Adipose tissue (tissue), 3 donors: ENCODE results near the gene PI4KA. TPM values are rescaled to one million over a fixed set of nuclear protein-coding genes. Genes with fewer than 3 reads are reported as not detected.
"Not testable (repeated sequence)": the region's sequence is repeated elsewhere in the genome, so short reads cannot be mapped to it uniquely, and the experiment has no call there.

Source experiments
- H3K27ac ChIP-seq: one replicate; pipeline ENCODE4 v1.5.1; 2013; ENCODE audit warnings: low read depth, low read length
- WGBS, 3 donors: extraction: QIAGEN DNeasy Blood & Tissue Kit; methylation state at CpG; one replicate each; pipeline ENCODE4 v1.1.7; 2013; 5-methylcytosine and 5-hydroxymethylcytosine counted together
- polyA plus RNA-seq, 3 donors: library from polyadenylated mRNA; stranded (reverse); fragments of 200-250 nt; gene quantifications; one replicate each; pipeline ENCODE4 v1.2.3, GENCODE V29; 2013
- donor health status: healthy with polysubstance abuse.
- donor health status: Bipolar disorder and iron deficiency.
- donor health status: healthy.

The PI4KA gene
- polyA plus RNA-seq, 3 donors: 18.4 to 34.6 (median 33.5) TPM

DNA sequence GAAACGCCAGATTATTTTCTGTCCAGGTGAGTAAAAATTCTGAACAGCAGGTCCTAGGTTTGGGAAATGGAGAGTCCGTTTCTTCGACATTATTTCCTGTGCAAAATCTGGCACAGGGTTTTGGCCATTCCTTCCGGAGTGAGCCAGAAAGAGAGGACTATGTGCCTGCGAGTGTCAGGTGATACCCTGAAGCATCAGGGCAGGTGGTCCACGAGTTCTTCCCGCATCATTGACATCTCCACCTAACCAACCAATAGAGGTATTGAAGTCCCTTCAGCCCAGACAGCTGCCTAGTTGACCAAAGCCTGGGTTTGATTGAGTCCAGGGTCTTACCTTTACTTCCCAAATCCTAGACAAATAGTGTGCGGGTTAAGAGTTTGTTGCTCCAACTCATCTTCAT lies 1.0 kb upstream of the PI4KA start:
- 33 to 39% (median 38%) methylated on average over 8 of the region's 8 CpGs for WGBS, 3 donors
- no peak overlapping the region for H3K27ac ChIP-seq

DNA sequence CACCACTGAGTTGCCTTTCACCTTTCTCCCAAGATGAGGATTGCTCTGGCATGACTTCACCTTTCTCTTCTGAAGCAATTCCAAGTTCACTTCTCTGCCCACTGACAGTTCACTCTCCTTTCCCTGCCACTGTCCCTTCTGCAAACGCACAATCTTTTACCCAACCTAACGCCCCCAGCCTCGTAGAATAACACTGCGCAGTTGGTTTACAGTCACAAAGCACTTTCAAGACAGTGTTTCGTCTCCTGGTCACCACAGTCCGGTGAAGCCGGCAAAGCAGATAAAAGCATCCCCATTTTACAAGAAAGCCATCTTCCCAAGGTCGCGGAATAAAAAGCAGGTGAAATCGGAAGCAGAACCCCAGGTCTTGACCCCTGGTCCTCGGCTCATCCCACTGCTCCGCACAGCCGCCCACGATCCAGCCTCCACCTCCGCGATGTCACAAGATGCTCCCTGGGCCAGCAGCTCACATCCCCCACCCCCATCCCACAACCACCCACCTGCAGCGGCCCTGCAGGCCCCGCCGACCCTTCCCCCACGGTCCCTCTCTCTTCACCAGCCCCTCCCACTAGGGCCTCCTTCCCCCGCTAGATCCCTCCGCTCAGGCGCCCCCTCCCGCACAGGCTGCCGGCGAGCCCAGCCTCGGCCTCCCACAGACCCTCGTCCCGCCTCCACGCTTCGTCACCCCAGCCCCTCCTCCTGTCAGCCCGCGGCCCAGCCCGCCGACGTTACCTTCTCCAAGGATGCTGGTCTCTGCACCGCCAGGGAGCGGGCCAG lies 585 bp downstream of the PI4KA start:
- H3K27ac ChIP-seq: no peak overlapping the region
- WGBS, 3 donors: 1 to 2% (median 1%) methylated on average over 34 to 38 of the region's 38 CpGs

DNA sequence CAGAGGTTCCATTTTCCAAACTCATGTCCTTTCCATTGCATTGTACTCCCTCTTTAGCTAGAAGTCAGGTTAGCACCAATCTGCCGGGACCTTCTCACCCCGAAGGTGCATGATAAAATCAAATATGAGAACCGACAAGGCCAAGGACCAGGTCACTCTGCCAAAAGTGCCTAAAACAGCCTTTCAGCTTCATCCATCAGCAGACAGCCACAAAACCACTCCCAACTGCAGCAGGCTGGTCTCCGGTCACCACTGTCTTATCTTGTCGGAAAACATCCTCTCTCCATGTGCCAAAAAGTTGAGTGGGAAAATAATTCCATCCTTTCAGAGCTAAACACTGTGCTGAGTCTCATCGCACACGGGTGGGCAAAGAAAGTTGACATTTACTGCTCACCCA lies 1.4 kb downstream of the PI4KA start:
- H3K27ac ChIP-seq: no peak overlapping the region
- 44 to 52% (median 51%) methylated on average over 7 of the region's 7 CpGs for WGBS, 3 donors

DNA sequence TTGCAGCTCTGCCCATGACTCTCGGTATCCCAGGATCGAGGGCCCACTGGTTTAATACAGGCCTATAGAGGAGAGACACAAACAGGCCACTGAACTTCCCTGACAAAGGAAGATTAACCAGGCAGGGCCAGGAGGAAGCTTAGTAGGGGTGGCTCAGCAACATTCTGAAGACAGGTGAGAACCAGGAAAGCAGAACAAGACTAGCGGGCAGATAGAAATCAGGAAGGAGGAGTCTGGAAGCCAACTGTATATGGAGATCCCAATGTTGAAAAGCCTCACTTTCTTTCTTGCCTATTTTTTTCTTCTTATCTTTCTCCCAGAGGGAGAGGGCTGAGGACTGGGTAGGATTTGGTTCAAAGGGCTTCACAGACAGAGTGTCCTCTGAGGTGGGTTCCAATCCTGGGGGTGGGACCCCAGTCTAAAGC lies 5.4 kb downstream of the PI4KA start:
- no peak overlapping the region for H3K27ac ChIP-seq
- 80 to 94% (median 81%) methylated on average over 3 of the region's 3 CpGs for WGBS, 3 donors

DNA sequence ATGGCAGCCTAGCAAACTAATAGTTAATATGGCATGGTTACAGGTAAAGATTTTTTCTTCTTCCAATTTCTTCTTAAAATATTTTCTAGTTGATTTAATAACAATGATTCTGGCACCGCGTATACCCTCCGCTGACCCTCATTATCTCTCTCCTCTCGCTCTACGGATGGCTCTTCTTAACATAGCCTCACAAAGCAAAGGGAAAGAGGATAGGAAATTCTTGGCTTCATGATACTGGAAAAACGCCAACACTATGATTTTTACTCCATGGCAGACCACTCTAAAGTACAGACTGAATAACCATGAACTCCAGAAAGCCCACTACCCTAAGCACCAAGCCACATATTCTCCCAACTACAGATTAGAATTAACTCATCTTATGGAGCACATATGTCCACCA lies 6.1 kb downstream of the PI4KA start:
- WGBS, 3 donors: 43 to 70% (median 61%) methylated on average over 6 of the region's 6 CpGs
- H3K27ac ChIP-seq: no peak overlapping the region

DNA sequence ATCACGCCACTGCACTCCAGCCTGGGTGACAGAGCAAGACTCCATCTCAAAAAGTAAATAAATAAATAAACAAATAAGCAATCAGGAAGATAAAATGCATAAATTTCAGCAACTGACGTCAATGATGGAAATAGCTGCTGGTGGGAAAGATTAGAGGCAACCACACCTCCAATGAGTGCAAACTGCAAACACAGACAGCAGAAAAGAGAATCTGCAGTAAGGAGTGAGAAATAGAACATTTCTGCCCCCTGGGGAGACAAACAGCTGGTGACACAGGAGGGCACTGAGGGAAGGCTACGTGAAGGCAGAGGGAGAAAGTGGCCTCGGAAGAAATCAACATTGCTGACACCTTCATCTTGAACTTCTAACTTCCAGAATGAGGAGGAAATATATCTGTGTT lies 6.5 kb downstream of the PI4KA start:
- WGBS, 3 donors: 48 to 60% (median 55%) methylated on average over 4 of the region's 4 CpGs
- H3K27ac ChIP-seq: no peak overlapping the region

DNA sequence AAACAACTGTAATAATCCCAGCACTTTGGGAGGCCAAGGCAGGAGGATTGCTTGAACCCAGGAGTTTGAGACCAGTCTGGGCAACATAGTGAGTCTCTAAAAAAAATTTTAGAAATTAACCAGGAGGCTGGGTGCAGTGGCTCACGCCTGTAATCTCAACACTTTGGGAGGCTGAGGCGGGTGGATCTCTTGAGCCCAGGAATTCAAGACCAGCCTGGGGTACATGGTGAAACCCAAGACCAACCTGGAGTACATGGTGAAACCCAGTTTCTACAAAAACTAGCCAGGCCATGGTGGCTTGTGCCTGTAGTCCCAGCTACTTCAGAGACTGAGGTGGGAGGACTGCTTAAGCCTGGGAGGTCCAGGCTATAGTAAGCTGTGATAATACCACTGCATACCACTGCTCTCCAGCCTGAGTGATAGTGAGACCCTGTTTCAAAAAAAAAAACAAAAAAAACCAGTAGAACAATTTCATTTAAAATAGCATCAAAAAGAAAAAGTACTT lies 11.2 kb downstream of the PI4KA start:
- 92 to 98% (median 96%) methylated on average over 2 of the region's 2 CpGs for WGBS, 3 donors
- H3K27ac ChIP-seq: no peak overlapping the region

DNA sequence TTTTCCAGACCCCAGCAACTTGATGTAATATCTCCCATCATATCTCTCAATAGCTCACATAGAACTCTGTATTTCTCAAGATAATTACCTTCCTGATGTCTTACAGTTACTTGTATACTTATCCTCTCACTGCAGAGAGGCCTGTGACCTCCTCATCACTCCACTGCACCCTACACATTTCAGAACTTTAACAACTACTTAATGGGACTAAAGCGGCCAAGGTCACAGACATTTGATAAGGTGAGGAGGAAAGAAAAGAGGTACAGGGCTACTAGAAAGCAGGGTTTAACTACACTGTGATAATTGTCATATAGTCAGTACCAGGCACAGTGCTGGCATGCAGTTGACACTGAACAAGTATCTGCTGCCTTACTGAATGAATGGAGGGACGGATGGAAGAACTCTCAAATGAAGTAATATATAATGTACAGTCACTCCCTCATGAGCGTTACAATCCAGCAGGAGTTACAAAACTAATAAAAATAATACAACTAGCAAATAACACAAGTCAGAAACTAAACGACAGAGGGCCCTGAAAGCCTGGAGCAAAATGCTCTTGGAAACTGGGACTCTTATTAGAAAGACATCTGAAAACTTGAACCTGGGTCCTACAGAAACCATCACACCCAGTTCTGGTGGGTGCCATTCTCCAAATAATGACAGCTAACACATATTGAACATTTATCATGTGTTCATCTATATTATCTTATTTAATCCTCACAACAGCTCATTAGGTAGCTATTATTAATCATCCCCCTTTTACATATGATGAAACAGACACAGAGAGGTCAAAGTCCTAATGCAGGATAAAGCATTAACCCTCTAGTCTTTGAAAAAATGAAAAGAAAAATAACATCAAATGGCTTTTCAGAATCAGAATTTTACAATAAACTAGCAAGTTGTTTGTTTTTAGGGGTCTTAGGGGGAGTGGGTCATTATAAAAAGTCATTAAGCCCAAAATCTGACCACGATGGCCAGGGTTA lies 14.3 kb downstream of the PI4KA start:
- 66 to 91% (median 89%) methylated on average over 5 of the region's 5 CpGs for WGBS, 3 donors
- H3K27ac ChIP-seq: no peak overlapping the region

DNA sequence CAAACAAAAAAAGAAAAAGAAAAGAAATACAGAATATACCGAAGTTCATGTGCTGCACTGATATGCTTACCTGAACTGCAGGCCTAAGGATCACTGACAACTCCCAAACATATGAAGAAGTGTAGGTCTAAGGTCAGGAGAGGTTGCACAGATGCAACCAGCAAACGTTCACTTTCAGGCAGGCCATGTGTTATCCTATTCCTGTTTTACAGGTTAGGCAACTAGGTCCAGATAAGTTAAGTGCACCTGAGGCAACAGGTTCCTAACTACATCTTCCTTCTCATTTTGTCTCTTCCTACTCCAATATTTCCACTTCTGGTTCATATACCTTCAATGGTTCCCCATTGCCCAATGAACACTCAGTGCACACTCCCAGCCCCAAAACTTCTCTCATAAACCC lies 15.1 kb downstream of the PI4KA start:
- H3K27ac ChIP-seq: no peak overlapping the region
- 18 to 41% (median 21%) methylated on average over 2 of the region's 2 CpGs for WGBS, 3 donors

DNA sequence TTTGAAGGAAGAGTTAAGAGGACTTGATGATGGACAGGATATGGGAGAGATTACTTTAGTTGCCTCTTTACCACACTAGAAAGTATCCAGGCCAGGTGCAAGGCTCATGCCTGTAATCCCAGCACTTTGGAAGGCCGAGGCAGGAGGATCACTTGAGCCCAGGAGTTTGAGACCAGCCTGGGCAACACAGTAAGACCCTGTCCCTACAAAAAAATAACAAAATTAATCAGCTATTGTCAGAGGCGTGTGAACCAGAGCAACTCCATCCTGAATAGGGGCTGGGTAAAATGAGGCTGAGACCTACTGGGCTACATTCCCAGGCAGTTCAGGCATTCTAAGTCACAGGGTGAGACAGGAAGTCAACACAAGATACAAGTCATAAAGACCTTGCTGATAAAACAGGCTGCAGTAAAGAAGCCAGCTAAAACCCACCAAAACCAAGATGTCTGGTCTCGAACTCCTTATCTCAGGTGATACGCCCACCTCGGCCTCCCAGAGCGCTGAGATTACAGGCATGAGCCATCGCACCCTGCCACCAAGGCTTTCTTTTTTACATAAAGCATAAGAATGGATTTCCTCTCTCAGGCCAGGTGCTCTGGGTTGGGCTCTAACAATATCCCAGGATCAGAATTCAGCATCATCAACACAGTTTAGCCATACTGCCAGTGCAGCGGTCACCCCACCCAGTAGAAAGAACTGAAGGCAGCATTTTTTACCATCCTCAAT lies 17.8 kb downstream of the PI4KA start:
- H3K27ac ChIP-seq: no peak overlapping the region
- WGBS, 3 donors: 74 to 89% (median 82%) methylated on average over 8 of the region's 8 CpGs

DNA sequence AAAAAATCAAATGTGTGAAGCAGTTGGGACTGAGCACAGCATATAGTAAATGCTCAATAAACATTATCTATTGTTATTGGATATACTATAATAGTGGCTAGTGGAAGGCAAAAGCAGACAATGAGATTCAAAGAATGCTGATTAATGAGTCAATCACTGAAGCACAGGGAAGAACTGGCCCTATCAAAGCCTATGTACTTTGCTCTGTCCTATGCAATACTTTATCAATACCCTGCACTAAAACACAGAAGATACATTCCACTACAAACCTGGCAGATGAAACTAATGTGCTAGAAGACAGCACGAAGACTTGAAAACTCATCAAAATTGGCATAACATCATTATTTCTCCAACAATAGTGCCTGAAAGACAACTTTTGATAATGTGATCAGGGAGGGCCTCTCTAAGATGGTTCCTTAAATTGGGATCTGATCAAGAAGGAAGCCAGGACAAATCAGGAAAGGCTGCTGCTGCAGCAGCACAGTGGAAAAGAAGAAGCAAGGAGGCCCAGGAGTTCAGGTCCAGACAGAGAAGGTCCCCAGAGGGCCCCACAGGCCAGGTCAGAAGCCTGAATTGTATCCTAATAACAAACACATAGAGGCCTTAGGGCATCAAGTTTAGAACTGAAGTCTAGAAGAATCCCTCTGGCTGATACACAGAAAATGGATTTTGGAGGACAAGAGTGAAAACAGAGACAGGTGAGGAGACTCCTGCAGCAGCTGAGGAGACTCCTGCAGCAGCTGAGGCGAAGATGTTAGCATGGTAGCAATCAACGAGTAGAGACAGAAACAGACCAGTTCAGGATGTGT lies 18.6 kb downstream of the PI4KA start:
- WGBS, 3 donors: 89 to 93% (median 90%) methylated on average over 3 of the region's 3 CpGs
- H3K27ac ChIP-seq: no peak overlapping the region

DNA sequence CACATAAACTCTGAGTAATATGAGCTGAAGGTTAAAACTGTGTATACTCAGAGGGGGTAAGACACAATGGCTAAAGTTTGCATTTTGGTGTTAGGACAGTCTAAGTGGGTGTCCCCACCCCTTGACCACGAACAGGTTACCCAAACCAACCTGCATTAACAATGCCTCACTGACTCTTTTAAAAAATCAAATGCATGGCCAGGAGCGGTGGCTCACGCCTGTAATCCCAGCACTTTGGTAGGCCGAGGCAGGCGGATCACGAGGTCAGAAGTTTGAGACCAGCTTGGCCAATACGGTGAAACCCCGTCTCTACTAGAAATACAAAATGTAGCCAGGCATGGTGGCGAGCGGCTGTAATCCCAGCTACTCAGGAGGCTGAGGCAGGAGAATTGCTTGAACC lies 19.3 kb downstream of the PI4KA start:
- H3K27ac ChIP-seq: not testable (repeated sequence)
- WGBS, 3 donors: 97 to 99% (median 97%) methylated on average over 10 of the region's 10 CpGs

DNA sequence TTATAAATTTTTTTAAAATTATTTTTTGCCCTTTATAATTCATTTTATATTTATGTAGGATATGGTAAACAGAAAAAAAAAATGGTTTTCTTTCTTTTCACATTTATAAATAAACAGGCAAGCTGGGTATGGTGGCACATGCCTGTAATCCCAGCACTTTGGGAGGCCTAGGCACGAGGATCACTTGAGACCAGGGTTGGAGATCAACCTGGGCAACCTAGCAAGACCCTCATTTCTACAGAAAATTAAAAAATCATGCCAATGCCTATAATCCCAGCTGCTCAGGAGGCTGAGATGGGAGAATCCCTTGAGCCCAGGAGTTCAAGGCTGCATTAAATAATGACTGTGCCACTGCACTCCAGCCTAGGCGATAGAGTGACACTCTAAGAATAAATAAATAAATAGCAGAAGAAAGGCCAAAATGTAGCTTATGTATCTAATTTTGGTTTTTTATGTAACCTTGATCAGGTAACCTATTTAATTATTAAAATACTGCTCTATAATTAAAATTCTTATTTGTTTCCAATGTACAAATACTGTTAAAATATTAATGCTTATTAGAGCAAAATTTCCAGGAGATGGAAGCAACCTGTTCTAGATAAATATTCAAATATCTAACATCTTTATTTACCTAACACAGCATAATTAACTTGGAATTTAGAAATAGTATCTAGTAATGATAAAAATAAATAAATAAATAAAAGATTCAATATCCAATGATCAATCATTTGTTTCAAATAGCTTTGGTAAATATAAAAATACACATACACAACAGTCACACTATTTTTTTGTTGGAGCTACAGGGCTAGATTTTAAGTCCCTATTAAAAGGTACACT lies 21.4 kb downstream of the PI4KA start:
- H3K27ac ChIP-seq: no peak overlapping the region
- 93 to 97% (median 94%) methylated on average over 2 of the region's 2 CpGs for WGBS, 3 donors

DNA sequence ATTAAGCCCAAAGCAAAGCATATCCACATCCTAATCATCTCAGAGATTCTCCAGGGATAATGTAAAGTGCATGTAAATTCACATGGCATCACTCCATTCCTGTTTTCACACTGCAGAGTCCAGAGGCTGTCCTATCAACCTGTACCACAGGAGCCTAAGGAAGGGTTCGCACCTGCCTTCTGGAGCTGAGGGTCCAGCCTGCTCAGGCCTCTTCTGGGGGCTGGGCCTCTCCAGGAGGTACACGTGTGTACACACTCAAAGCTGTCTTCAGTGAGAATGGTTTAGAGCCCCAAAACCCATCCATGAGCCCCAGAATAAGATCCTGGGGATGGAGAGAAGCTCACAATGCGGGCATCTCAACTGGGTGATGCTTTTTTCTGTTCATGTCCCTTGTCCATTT lies 23.9 kb downstream of the PI4KA start:
- H3K27ac ChIP-seq: no peak overlapping the region
- 94 to 98% (median 97%) methylated on average over 3 of the region's 3 CpGs for WGBS, 3 donors

DNA sequence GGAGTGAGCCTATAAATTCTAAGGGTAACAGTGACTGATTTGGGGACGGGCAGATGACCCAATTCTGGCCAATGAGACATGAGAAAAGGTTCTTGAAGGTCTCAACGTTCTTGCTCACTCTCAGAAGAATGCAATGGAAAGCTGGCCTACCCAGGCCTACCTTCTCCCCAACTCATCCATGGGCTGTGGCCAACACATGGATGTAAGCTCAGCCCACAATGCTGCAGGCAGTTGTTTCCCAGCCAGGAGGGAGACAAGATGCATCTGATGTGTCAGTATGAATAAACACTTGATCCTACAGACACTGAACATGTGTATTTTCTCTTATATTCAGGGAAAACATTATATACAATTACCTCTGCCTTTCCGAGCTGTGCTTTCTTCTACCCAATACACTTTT lies 24.4 kb downstream of the PI4KA start:
- no peak overlapping the region for H3K27ac ChIP-seq
- WGBS, 3 donors: 77 to 92% (median 89%) methylated on average over 3 of the region's 3 CpGs

DNA sequence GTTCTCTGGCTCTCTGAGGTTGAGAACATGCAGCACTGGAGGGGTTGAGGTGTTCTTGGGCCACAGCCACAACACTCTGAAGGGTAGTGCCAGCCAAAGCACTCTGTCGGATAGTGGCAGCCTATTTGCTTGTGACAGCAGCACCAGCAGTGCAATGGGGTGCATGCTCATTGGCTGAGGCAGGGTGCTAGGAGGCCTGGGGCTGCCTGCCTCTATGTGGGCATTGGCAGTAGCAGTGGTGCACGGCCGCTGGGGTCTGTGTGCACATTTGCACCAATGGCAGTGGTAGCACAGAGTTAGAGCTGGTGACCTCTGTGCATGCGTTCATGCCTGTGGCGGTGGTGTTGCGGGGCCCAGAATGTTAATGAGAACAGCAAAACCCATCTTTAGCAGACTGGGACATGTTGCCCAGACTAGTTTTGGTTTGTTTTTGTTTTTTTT lies 25.4 kb downstream of the PI4KA start:
- 96 to 97% (median 97%) methylated on average over 6 of the region's 6 CpGs for WGBS, 3 donors
- H3K27ac ChIP-seq: no peak overlapping the region
